Central memory CD4-positive, alpha-beta T cell (primary cell): ENCODE results near the gene SHCBP1.

Experiments
- DNase-seq: peaks from one replicate; pipeline ENCODE4 v3.0.0; 2022

Gene SHCBP1

GRCh38 chr16:46613352-46613751 is 7.8 kb downstream of the SHCBP1 start:
- DNase-seq, result no peak

GRCh38 chr16:46612121-46612520 is 9.1 kb downstream of the SHCBP1 start:
- DNase-seq, result no peak

- DNase-seq, result no peak
These were observed 13.7 kb downstream of the SHCBP1 start for GRCh38 chr16:46607529-46607928.

GRCh38 chr16:46606231-46606630 is 14.9 kb downstream of the SHCBP1 start:
- DNase-seq, result no peak

GRCh38 chr16:46591257-46591656 is 29.9 kb downstream of the SHCBP1 start:
- DNase-seq, result no peak

- no peak for DNase-seq
These were observed 35.1 kb downstream of the SHCBP1 start for GRCh38 chr16:46586011-46586577.

GRCh38 chr16:46583036-46583435 is 38.1 kb downstream of the SHCBP1 start:
- no peak for DNase-seq

GRCh38 chr16:46582313-46582712 is 38.9 kb downstream of the SHCBP1 start:
- DNase-seq, result no peak

GRCh38 chr16:46577988-46578579 is 43.1 kb downstream of the SHCBP1 start:
- DNase-seq, result no peak

GRCh38 chr16:46573834-46574159 is 47.4 kb downstream of the SHCBP1 start:
- DNase-seq, result no peak

GRCh38 chr16:46573008-46573833 is 48.0 kb downstream of the SHCBP1 start:
- no peak for DNase-seq

- no peak for DNase-seq
These were observed 51.9 kb downstream of the SHCBP1 start for GRCh38 chr16:46569231-46569735.

- no peak for DNase-seq
These were observed 52.5 kb downstream of the SHCBP1 start for GRCh38 chr16:46568472-46569230.

- no peak for DNase-seq
These were observed 58.2 kb downstream of the SHCBP1 start for GRCh38 chr16:46562979-46563378.

GRCh38 chr16:46558018-46558417 is 63.2 kb downstream of the SHCBP1 start:
- no peak for DNase-seq

- DNase-seq, result no peak
These were observed 65.2 kb downstream of the SHCBP1 start for GRCh38 chr16:46555951-46556350.

- DNase-seq, result peak; percentile 11
These were observed 66.7 kb downstream of the SHCBP1 start for GRCh38 chr16:46554435-46554834.

GRCh38 chr16:46549477-46549876 is 71.7 kb downstream of the SHCBP1 start:
- DNase-seq, result no peak
